CD4-positive, alpha-beta T cell treated with Interleukin-10 for 1 hour (primary cell): ENCODE data around the gene HMCN2.

ENCODE experiments used
- DNase-seq: peaks from one replicate; pipeline ENCODE4 v3.0.0-alpha.2; 2020

Gene HMCN2

GRCh38 chr9:130309689-130310455 is 44.3 kb downstream of the HMCN2 start:
- no peak for DNase-seq

GRCh38 chr9:130310456-130310855 is 44.9 kb downstream of the HMCN2 start:
- no peak for DNase-seq

DNA sequence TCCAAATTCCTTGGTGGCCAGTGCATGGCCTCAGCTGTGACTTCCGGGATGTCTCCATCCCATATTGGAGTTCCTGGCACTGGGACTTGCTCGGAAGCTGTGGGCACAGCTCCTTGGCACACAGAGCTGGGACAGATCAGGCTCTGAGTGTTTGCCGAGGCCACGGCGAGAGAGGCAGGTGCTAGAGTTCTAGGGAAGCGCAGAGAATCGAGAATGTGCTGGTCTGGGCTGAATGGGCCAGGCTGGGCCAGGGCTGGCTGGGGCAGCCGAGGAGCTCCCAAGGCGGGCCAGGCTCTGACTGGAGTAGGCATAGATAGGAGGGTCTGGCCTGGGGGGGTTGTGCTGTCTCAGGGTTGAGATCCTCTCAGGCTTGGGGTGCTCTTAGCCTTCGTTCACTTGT is 45.4 kb downstream of the HMCN2 start:
- no peak for DNase-seq

- no peak for DNase-seq
Observed at GRCh38 chr9:130311408-130312140, 46.0 kb downstream of the HMCN2 start.

DNA sequence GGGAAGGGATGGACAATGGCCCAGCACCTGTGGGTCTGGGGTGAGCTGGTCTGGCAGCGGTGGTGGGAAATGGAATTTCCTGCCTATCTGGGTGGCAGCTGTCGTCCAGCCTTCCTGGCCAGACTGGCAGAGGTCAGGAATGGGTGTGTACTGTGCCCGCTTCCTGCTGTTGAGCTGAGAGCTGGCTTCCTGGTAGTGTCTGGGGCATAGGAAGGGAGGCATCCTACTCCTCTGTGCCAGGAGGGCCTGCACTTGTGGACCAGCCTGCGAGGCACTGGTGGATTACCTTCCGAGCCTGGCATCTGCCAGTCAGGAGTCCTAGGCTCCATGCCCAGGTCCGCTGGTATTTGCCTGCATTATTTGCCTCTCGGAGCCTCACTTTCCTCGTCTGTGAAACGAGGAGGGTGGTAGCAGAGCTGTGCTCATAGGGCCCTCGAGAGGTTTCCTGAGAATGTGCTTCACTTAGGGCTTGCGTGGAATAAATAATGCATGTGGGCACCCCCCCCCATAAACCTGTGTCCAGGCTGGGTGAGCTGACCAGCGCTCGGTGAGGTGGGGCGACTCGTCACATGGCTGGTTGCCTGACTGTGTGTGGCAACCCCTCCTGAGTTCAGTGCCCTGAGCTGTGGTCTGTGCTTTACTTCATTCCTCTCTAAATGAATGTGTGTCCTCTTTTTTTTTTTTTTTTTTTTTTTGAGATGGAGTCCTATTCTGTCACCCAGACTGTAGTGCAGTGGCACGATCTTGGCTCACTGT is 47.7 kb downstream of the HMCN2 start:
- no peak for DNase-seq

DNA sequence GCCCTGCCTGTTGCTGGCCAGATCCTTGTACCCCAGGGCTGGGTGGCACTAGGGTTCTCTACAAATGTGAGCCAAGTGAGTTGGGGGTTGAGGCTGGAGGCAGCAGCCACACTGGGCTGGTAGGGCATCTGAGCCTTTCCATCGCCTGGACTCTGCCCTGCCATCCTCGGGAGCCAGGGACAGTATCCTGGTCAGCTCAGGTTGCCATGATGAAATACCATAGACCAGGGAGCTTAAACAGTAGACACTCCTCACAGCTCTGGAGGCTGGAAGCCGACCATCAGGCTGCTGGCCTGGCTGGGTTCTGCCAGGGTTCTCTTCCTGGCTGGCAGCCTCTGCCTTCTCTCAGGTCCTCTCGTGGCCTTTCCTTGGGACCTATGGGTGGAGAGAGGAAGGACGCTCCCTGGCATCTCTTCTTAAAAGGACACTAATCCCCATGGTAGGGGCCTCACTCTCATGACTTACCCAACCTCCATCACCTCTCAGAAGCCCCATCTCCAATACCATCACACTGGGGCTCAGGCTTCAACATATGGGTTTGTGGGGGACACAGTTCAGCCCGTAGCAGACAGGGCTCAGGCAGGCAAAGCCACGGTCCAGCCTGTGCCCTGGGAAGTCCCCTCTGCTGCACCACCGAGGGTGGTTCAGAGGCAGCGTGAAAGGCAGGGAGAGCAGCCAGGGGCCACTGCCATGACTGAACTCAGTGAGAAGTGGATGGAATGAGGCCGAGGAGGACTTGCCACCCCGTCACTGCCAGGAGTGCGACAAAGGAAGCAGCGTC is 50.1 kb downstream of the HMCN2 start:
- no peak for DNase-seq

GRCh38 chr9:130316430-130316829 is 50.9 kb downstream of the HMCN2 start:
- DNase-seq, result no peak

GRCh38 chr9:130319300-130319699 is 53.7 kb downstream of the HMCN2 start:
- DNase-seq, result no peak

GRCh38 chr9:130319944-130320712 is 54.6 kb downstream of the HMCN2 start:
- DNase-seq, result no peak

DNA sequence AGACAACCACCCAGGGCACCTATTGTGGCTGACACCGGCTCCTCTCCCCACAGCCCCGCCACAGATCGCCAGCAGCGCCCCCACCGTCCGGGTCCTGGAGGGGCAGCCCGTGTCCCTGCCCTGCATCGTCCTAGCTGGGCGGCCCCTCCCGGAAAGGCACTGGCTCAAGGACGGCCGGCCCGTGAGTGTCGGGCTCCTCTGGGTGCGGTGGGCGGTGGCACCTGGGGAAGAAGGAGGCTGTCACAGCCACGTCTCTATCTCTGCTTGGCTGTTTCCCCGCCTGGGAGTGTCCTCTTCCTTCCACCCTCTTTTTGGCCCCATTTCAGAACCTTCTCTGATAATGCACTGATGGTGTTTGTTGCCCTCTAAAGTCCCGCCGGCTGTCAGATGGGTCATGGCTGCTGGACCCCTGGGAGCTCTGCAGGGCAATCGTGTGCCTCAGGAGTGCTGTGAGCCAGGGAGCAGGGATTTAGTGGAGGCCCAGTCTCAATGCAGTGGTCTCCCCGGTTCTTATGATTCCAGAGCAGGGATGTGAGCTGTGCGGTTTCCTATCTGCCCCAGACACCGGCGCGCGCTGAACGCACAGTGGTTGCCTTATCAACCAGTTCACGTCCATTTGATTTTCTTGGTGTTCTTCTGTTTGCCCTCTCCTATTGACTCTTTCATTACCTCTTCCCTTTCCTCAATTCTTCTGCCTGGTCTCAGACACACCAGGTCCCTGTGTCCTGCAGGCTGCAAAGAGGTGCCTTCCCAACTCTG is 55.3 kb downstream of the HMCN2 start:
- no peak for DNase-seq

GRCh38 chr9:130321539-130321938 is 56.0 kb downstream of the HMCN2 start:
- no peak for DNase-seq

- DNase-seq, result no peak
Observed at GRCh38 chr9:130323051-130323745, 57.6 kb downstream of the HMCN2 start.

DNA sequence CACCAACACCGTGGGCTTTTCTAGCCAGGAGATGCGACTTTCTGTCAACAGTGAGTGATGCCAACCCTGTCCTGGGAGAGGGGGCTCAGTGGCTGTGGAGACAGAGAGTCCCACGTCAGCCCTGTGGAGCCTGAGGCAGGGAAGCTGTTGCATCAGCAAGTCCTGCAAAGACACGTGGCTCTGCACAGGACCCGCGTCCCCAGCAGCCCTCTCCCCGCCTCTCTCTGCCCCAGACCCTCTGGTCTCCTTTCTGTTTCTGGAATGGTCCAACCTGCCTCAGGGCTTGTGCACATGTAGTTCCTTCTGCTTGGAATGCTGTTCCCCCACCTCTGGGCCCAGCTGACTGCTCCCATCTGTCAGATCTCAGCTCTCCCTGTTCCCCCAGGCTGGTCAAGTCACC is 60.4 kb downstream of the HMCN2 start:
- no peak for DNase-seq

DNA sequence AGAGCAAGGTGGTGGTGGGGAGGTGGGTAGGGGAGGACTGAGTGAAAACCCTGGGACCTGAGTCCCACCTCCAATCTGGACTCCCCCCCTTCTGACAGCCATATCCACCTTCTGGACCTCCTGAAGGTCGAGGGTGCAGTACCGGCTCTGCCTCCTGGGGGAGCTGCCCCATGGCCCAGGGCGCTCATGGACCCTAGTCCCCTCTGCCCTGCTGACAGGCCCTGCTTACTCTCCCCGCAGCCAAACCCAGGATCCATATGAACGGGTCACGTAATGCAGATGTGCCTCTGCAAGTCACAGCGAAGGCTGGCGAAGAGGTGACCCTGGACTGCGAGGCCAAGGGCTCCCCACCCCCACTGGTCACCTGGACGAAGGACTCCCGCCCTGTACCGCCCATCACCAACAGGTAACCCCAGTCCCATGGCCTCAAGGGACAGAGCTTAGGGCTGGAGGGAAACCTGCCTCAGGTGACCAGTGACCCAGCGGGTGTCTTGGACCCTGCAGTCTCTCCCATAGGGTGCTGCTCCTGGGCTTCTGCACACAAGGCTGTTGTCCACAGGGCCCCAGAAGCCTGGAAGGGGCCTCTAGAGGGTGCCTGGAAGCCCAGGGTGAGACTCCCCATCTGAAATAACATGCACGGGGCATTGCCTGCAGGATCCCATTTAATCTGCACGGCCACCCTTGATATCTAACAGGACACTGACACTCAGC is 61.7 kb downstream of the HMCN2 start:
- DNase-seq, result no peak

DNA sequence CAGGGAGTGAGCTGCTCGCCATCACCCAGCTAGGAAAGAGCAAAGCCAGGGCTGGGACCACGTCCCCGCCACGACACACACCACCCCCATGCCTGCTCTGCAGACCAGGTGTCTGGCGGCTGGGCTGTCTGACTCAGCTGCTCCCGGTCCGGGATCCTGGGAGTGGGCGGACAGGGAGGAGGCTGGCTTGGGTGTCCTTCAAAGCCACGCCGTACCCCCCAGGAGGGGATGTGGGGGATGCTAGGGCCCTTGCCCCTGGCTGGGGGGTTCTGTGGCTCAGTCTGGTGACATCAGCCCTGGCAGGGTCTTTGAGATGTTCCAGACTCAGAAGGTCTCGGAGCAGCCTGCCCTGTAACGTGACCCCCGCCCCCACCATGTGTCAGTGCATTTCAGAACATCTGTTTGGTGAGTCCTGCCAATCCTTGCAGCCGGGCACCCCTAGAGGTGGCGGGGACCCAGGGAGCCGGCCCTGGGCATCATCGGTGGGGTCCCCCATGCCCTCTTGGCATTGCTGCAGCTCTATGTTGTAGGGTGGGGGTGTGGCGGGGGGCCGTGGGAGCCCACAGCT is 62.3 kb downstream of the HMCN2 start:
- DNase-seq, result no peak

- DNase-seq, result no peak
Observed at GRCh38 chr9:130328349-130328801, 62.8 kb downstream of the HMCN2 start.

DNA sequence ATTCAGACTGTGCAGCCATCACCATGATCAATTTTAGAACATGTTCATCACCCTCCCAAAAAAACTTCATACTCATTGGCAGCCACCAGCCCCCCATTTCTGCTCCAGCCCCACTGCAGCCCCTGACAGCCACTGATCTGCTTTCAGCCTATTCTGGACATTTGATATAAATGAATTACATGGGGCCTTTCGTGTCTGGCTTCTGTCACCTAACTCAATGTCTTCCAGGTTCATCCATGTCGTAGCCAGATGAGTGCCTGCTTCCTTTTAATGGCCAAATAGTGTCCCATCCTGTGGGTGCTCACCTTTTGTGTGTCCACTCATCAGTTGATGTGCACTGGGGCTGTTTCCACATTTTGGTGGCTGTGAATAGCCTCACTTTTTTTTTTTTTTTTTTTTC is 63.5 kb downstream of the HMCN2 start:
- no peak for DNase-seq

DNA sequence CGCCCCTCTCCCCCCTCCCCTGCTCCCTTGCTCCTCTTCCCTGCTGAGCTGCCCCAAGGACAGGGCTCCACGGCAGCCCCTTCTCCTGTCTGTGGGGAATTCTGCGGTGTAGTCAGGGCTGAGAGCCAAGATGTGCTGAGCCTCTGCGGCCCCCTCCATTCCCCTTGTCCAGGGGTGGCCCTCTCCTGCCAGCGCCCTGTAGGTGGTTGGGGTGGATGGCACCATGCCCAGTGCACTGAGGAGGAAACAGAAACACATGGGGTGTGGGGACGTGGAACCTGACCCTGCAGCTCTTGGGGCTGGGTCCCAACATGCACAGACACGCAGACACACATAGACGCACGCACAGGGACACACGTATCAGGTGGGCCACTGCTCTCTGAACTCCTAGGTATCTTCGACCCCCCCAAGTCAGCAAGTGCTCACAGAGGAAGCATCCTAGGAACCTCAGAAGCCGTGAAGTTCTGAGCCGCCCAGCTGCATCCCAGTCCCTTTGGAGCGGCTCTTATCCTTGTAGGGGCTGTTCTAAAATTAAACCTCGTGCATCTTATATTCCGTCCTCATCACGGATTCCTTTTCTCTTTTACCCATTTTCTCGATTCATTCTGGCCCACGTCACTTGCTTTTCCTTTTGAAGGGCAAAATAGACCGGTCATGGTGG is 64.8 kb downstream of the HMCN2 start:
- DNase-seq, result no peak

GRCh38 chr9:130331061-130331460 is 65.5 kb downstream of the HMCN2 start:
- no peak for DNase-seq
